ENCODE measurements around the gene GRN.

DNA sequence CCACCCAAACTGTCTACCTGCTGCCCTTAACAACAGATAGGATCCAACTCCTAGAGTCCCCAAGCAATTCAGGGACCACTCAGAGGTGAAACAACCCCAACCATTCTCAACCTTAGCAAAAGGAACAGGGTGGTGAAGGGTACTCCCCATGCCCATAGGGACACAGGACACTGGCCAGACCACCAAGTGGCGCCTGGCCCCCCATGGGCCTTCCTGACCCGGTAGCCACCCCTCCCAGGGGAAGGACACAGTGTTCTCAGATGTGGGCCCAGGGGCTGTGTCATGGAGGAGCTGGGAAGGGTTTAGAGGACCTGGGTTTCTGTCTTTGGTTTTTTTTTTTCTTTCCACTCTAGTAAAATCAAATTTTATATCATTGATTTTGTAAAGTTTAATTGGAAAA, 10.8 kb upstream of the GRN start:
- TF ChIP-seq, protein P1, sequence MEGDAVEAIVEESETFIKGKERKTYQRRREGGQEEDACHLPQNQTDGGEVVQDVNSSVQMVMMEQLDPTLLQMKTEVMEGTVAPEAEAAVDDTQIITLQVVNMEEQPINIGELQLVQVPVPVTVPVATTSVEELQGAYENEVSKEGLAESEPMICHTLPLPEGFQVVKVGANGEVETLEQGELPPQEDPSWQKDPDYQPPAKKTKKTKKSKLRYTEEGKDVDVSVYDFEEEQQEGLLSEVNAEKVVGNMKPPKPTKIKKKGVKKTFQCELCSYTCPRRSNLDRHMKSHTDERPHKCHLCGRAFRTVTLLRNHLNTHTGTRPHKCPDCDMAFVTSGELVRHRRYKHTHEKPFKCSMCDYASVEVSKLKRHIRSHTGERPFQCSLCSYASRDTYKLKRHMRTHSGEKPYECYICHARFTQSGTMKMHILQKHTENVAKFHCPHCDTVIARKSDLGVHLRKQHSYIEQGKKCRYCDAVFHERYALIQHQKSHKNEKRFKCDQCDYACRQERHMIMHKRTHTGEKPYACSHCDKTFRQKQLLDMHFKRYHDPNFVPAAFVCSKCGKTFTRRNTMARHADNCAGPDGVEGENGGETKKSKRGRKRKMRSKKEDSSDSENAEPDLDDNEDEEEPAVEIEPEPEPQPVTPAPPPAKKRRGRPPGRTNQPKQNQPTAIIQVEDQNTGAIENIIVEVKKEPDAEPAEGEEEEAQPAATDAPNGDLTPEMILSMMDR (IDR thresholded peaks at IDR 0.05): no peak
- TF ChIP-seq POLR2AphosphoS5 (IDR thresholded peaks at IDR 0.05): no peak
